Measurements from ENCODE around the gene OTUD3.

The OTUD3 gene

DNA sequence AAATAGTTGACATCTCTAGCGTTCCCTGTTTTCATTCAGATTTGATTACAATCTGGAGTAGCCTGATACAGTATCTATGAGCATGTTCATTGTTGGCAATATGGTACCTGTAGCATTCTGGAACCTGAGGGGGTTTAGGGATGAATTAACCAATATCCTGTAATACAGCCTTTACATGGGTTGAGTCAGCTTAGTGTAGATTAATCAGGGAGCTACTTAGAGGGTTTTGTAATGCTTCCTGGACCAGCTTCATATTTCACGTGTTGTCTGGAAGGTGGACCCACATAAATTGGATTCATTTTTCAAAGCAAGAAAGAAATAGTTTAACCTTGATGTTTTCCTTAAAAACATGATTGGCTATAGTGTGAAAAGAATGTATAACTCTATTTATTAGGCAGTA lies 3.6 kb downstream of the OTUD3 start:
- Histone ChIP-seq H3K4me3 (IDR thresholded peaks at IDR 0.05; ENCODE audit: insufficient read depth, low read depth, low read length) (no peak overlapping the region), H3K9ac (no peak overlapping the region), H3K4me1 (ENCODE audit: low read depth, poor library complexity, severe bottlenecking) (peaks cover 11% of the 10 kb centered on the region), H3K27me3 (ENCODE audit: insufficient read depth, low read depth) (no peaks in the 10 kb centered on the region), H3K4me2 (no peak overlapping the region), H2AFZ (ENCODE audit: low read depth) (no peak overlapping the region), H3K79me2 (ENCODE audit: insufficient read depth, low read depth) (peaks cover 53% of the 10 kb centered on the region; the same call in 1 of the 2 replicates), H3K27ac (no peak overlapping the region), H4K20me1 (ENCODE audit: insufficient read depth) (no peaks in the 10 kb centered on the region), H3K36me3 (ENCODE audit: insufficient read depth) (no peaks in the 10 kb centered on the region)
- TF ChIP-seq, protein P1, sequence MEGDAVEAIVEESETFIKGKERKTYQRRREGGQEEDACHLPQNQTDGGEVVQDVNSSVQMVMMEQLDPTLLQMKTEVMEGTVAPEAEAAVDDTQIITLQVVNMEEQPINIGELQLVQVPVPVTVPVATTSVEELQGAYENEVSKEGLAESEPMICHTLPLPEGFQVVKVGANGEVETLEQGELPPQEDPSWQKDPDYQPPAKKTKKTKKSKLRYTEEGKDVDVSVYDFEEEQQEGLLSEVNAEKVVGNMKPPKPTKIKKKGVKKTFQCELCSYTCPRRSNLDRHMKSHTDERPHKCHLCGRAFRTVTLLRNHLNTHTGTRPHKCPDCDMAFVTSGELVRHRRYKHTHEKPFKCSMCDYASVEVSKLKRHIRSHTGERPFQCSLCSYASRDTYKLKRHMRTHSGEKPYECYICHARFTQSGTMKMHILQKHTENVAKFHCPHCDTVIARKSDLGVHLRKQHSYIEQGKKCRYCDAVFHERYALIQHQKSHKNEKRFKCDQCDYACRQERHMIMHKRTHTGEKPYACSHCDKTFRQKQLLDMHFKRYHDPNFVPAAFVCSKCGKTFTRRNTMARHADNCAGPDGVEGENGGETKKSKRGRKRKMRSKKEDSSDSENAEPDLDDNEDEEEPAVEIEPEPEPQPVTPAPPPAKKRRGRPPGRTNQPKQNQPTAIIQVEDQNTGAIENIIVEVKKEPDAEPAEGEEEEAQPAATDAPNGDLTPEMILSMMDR (conservative IDR thresholded peaks at IDR 0.05; ENCODE audit: low read depth, low read length) = no peak

DNA sequence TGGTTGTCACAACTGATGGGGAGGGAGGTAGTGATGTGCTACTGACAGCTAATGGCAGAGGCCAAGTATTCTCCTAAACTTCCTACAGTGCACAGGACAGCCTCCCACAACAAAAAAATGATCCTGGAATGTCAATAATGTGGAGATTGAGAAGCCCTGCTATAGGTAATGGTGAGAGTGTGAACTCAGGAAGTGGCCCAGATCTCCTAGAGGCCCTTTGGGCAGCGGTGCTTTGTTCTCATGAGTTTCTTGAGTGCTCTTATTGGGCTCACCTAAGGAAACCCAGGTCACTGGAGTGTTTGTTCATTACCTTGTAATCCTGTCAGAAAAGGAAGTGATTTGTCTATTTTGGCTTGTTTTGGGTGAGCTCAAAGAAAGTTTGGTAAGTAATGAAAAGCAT lies 5.9 kb downstream of the OTUD3 start:
- Histone ChIP-seq H3K27me3 (ENCODE audit: insufficient read depth, low read depth) (no peaks in the 10 kb centered on the region), H3K36me3 (ENCODE audit: insufficient read depth) (no peaks in the 10 kb centered on the region), H2AFZ (ENCODE audit: low read depth) (no peak overlapping the region), H3K9ac (no peak overlapping the region), H3K79me2 (ENCODE audit: insufficient read depth, low read depth) (peaks cover 49% of the 10 kb centered on the region; the same call in 1 of the 2 replicates), H3K4me3 (IDR thresholded peaks at IDR 0.05; ENCODE audit: insufficient read depth, low read depth, low read length) (no peak overlapping the region), H4K20me1 (ENCODE audit: insufficient read depth) (no peaks in the 10 kb centered on the region), H3K4me1 (ENCODE audit: low read depth, poor library complexity, severe bottlenecking) (peaks cover 11% of the 10 kb centered on the region), H3K27ac (no peak overlapping the region), H3K4me2 (no peak overlapping the region)
- TF ChIP-seq, protein P1 (conservative IDR thresholded peaks at IDR 0.05; ENCODE audit: low read depth, low read length) = no peak

DNA sequence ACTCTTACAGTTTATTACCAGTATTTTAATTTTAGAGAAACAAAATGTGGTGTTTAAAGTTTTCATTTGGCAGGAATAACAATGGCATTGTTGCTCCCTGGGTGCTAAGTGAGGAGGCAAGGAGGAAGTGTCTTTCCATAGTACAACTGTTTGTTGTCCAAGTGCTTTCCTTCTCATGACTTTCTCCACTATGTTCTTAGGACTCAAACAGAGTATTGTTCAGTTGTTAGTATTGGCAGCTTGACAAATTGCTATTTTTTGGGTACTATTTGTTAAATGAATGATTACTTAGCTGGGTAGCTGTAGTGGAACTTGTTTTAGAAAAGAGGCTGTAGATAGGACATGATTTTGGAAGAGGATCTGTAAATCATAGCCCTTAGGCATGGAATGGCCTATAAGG lies 7.5 kb downstream of the OTUD3 start:
- no peak overlapping the region for H3K9ac ChIP-seq
- peaks cover 35% of the 10 kb centered on the region; the same call in 1 of the 2 replicates for H3K79me2 ChIP-seq (ENCODE audit: insufficient read depth, low read depth)
- TF ChIP-seq, protein P1 (conservative IDR thresholded peaks at IDR 0.05; ENCODE audit: low read depth, low read length) = no peak
- no peak overlapping the region for H3K27ac ChIP-seq
- no peak overlapping the region for H3K4me2 ChIP-seq
- no peaks in the 10 kb centered on the region for H3K36me3 ChIP-seq (ENCODE audit: insufficient read depth)
- no peaks in the 10 kb centered on the region for H4K20me1 ChIP-seq (ENCODE audit: insufficient read depth)
- H3K4me3 ChIP-seq (IDR thresholded peaks at IDR 0.05; ENCODE audit: insufficient read depth, low read depth, low read length) = no peak overlapping the region
- H2AFZ ChIP-seq (ENCODE audit: low read depth) = no peak overlapping the region
- no peaks in the 10 kb centered on the region for H3K27me3 ChIP-seq (ENCODE audit: insufficient read depth, low read depth)
- peaks cover 4% of the 10 kb centered on the region for H3K4me1 ChIP-seq (ENCODE audit: low read depth, poor library complexity, severe bottlenecking)

DNA sequence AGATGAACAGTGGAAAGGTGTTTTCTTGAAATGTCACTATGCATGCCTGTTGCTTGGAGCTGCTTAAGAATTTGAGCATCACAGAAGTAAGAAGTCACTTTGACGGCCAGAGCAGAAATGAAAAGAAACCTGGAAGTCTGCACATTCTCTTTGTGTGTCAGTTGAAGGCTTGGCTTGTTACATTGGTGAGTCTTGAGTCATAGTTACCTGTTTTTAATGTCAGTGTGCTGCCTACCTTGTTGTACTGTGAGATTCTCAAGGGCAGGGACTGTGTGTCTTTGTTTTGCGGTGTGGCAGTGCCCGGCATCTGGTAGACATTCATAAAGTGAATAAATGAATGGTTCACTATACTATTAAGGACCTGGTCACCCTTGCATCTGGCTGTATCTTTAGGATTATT lies 9.9 kb downstream of the OTUD3 start:
- no peaks in the 10 kb centered on the region for H4K20me1 ChIP-seq (ENCODE audit: insufficient read depth)
- H3K9ac ChIP-seq = no peak overlapping the region
- H3K27ac ChIP-seq = no peak overlapping the region
- no peaks in the 10 kb centered on the region for H3K36me3 ChIP-seq (ENCODE audit: insufficient read depth)
- no peak overlapping the region for H3K4me3 ChIP-seq (IDR thresholded peaks at IDR 0.05; ENCODE audit: insufficient read depth, low read depth, low read length)
- TF ChIP-seq, protein P1 (conservative IDR thresholded peaks at IDR 0.05; ENCODE audit: low read depth, low read length) = no peak
- H3K4me1 ChIP-seq (ENCODE audit: low read depth, poor library complexity, severe bottlenecking) = peaks cover 9% of the 10 kb centered on the region
- H3K27me3 ChIP-seq (ENCODE audit: insufficient read depth, low read depth) = no peaks in the 10 kb centered on the region
- no peak overlapping the region for H2AFZ ChIP-seq (ENCODE audit: low read depth)
- peaks cover 16% of the 10 kb centered on the region; the same call in 1 of the 2 replicates for H3K79me2 ChIP-seq (ENCODE audit: insufficient read depth, low read depth)
- H3K4me2 ChIP-seq = no peak overlapping the region

All from KMS-11 (cell line).